ENCODE results near the gene ZNF628. TPM values are rescaled to one million over a fixed set of nuclear protein-coding genes. Genes with fewer than 3 reads are reported as not detected.

The ZNF628 gene
- total and polyA plus RNA-seq, 3 experiments from 2014 or later, result 0.36 to 8.7 (median 8.3) TPM

DNA sequence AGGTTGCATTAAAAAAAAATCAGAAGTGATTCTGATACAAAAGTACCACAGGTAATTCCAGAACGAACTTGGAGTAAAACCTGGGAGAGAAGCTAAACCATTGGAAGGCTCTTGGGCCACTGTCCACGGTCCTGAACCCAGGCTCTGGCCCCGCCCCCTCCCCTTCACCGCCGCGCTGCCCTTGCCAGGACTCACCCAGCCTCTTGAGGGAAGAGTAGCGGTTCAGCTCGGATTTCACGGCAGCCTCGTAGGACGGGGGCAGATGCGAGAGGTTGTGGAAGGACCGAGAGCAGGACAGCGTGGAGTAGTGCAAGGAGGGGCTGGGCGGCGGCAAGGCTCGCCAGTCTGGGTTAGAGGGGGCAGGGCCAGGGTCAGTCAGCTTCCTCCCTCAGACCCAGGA lies 39.0 kb upstream of the ZNF628 start:
- Mint-ChIP-seq H3K4me1 (peaks cover 13 to 19% (median 14%) of the 10 kb centered on the region in 3 donors), H3K4me3 (no peak overlapping the region), H3K9me3 (peaks cover 0 to 3% (median 3%) of the 10 kb centered on the region in 5 donors), H3K27me3 (peaks cover 43 to 51% of the 10 kb centered on the region in 2 donors), H3K36me3 (peaks cover 0 to 5% (median 1%) of the 10 kb centered on the region in 3 donors), H3K27ac (no peak overlapping the region)
- Histone ChIP-seq H3K4me3 (ENCODE audit: low read length) (no peak overlapping the region), H3K27ac (ENCODE audit: low read depth, low read length) (no peak overlapping the region), H3K27me3 (ENCODE audit: insufficient read depth, low read length, poor library complexity, severe bottlenecking) (peaks cover 44% of the 10 kb centered on the region), H3K4me1 (ENCODE audit: insufficient read depth, low read length) (peaks cover 15% of the 10 kb centered on the region), H3K36me3 (ENCODE audit: insufficient read depth, low read length) (no peaks in the 10 kb centered on the region), H3K9me3 (ENCODE audit: low read length) (no peaks in the 10 kb centered on the region)
- no peak for DNase-seq
- ChIA-PET CTCF (interaction anchor here (1.0 to 1.1 kb wide), 2 partner anchors 31 to 66 kb away, joined by 3 to 4 read pairs; no protein-coding TSS in a partner anchor), POLR2A (no interaction called here)

DNA sequence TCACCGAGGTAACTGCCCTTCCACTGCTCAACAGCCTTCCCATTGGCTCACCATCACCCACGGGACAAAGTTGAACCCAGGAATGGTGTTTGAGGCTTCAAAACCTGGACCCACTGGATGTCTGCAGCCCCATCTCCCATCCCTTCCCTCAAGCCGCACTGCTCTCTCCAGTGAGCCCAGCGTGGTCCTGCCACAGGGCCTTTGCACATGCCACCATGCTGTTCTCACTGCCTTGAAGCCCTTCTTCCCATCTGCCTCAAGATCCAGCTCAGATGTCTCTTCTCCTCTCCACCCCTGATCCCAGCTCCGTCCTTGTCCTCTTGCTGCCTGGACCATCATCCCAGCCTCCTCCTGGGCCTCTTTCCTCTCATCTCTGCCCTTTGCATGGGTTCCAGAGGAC lies 37.4 kb upstream of the ZNF628 start:
- H3K36me3 Mint-ChIP-seq, result peaks cover 0 to 5% (median 1%) of the 10 kb centered on the region in 3 donors
- H3K4me1 Mint-ChIP-seq, result peaks cover 13 to 31% (median 22%) of the 10 kb centered on the region in 3 donors
- H3K4me3 Mint-ChIP-seq, result no peak overlapping the region
- peaks cover 48 to 58% of the 10 kb centered on the region in 2 donors for H3K27me3 Mint-ChIP-seq
- ChIA-PET CTCF (no interaction called here), POLR2A (no interaction called here)
- peaks cover 0 to 3% (median 3%) of the 10 kb centered on the region in 5 donors for H3K9me3 Mint-ChIP-seq
- Histone ChIP-seq H3K9me3 (ENCODE audit: low read length) (no peaks in the 10 kb centered on the region), H3K4me3 (ENCODE audit: low read length) (no peak overlapping the region), H3K27ac (ENCODE audit: low read depth, low read length) (no peak overlapping the region), H3K36me3 (ENCODE audit: insufficient read depth, low read length) (no peaks in the 10 kb centered on the region), H3K27me3 (ENCODE audit: insufficient read depth, low read length, poor library complexity, severe bottlenecking) (peaks cover 46% of the 10 kb centered on the region), H3K4me1 (ENCODE audit: insufficient read depth, low read length) (peaks cover 15% of the 10 kb centered on the region)
- no peak overlapping the region for H3K27ac Mint-ChIP-seq
- DNase-seq, result no peak

DNA sequence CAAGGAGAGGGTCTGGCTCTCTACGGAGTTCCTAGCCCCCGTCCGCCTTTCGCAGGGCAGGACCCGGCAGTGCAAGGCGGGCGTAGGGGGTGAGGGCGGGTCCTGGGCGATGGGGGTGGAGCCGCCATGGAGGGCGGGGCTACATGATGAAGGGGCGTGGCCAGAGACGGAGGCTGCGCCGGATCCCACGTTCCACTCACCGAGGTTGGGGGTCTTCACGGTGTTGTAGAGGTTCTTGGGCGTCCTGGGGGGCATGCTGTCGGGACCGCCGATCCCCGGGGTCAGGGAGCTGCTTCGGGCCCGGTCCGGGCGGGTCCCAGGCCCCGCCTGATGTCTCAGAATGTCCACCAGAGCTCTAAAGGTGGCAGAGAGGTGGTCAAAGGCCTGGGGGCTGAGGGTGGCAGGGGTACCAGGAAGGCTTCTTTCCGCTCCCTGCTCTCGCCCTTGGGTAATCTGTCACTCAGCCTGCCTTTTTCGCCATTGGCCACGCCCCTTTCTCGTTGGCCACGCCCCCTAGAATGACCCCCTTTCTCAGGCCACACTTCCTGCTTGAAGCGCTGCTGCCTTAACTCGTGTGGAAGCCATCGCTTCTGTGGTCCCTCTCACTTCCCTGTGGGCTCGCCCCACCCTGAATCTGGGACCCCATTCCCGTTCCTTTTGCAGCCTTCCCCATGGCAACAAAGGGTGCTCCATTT lies 35.9 kb upstream of the ZNF628 start:
- Histone ChIP-seq H3K4me3 (ENCODE audit: low read length) (no peak overlapping the region), H3K4me1 (ENCODE audit: insufficient read depth, low read length) (peaks cover 15% of the 10 kb centered on the region), H3K9me3 (ENCODE audit: low read length) (no peaks in the 10 kb centered on the region), H3K36me3 (ENCODE audit: insufficient read depth, low read length) (no peaks in the 10 kb centered on the region), H3K27me3 (ENCODE audit: insufficient read depth, low read length, poor library complexity, severe bottlenecking) (peaks cover 47% of the 10 kb centered on the region), H3K27ac (ENCODE audit: low read depth, low read length) (peak overlapping the region; percentile 51)
- H3K9me3 Mint-ChIP-seq, result peaks cover 0 to 3% (median 3%) of the 10 kb centered on the region in 5 donors
- POLR2A ChIA-PET, result no interaction called here
- H3K4me1 Mint-ChIP-seq, result peaks cover 13 to 31% (median 22%) of the 10 kb centered on the region in 3 donors
- peak overlapping the region in 1 of 8 donors; percentile 31 for H3K27ac Mint-ChIP-seq
- peak overlapping the region in 3 of 7 donors; percentile 41 to 62 (median 46) for H3K4me3 Mint-ChIP-seq
- CTCF ChIA-PET, result no interaction called here
- peaks cover 63 to 70% of the 10 kb centered on the region in 2 donors for H3K27me3 Mint-ChIP-seq
- H3K36me3 Mint-ChIP-seq, result peaks cover 0 to 5% (median 1%) of the 10 kb centered on the region in 3 donors
- no peak for DNase-seq

DNA sequence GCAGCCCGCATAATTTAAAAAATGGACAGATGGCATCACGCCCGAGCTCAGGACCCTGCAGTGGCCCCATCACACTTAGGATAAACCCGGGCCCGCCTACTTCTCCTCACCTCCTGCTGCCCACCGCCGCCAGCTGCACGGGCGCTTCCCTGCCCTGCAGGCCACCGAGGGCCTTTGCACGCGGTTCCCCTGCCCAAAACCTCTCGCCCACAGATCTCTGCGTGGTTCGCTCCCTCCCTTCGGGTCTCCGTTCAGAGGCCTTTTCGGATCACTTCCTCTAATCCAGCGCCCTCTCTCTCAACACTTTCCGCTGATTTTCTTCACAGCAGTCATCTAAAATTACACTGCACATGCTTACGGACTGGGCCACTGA lies 35.1 kb upstream of the ZNF628 start:
- no peaks in the 10 kb centered on the region for H3K36me3 ChIP-seq (ENCODE audit: insufficient read depth, low read length)
- H3K4me1 Mint-ChIP-seq, result peaks cover 13 to 31% (median 22%) of the 10 kb centered on the region in 3 donors
- no peak overlapping the region for H3K4me3 ChIP-seq (ENCODE audit: low read length)
- H3K27ac Mint-ChIP-seq, result peak overlapping the region in 1 of 8 donors; percentile 31
- H3K9me3 Mint-ChIP-seq, result peaks cover 0 to 3% (median 3%) of the 10 kb centered on the region in 5 donors
- H3K4me1 ChIP-seq (ENCODE audit: insufficient read depth, low read length), result peaks cover 15% of the 10 kb centered on the region
- H3K27me3 ChIP-seq (ENCODE audit: insufficient read depth, low read length, poor library complexity, severe bottlenecking), result peaks cover 47% of the 10 kb centered on the region
- H3K27ac ChIP-seq (ENCODE audit: low read depth, low read length), result no peak overlapping the region
- H3K36me3 Mint-ChIP-seq, result peaks cover 0 to 5% (median 1%) of the 10 kb centered on the region in 3 donors
- H3K27me3 Mint-ChIP-seq, result peaks cover 67 to 76% of the 10 kb centered on the region in 2 donors
- ChIA-PET CTCF (interaction anchor here (1.2 kb wide), 1 partner anchor 26 kb away, joined by 3 read pairs; no protein-coding TSS in a partner anchor), POLR2A (no interaction called here)
- no peaks in the 10 kb centered on the region for H3K9me3 ChIP-seq (ENCODE audit: low read length)
- H3K4me3 Mint-ChIP-seq, result peak overlapping the region in 6 of 7 donors; percentile 3 to 46 (median 30)
- no peak for DNase-seq

DNA sequence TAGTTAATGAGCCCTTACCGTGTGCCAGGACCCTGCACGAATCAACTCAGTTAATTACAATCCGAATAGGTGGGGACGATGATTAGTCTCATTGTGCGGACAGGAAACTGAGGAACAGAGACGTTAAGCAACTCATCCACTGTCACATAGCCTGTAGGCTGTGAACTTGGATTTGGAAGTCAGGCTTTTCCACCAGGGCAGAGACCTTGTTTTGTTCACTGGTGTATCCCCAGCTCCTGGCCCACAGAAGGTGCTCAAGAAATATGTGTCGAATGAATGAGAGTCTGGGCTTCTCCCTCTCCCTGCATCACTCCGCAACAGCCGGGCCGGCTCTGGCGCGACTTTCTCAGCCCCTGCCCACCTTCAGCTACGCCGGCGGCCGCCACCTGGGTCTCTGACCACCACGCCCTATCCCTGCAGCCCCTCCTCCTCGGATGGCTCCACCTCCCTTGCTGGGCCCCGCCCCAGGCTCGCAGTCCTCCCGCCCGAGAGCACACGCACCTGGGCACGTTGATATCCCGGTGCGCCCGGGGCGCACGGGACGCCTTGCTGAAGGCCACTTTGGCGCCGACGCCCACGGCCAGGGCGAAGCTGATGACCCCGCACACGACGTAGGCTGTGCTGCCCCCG lies 34.6 kb upstream of the ZNF628 start:
- H3K4me3 ChIP-seq (ENCODE audit: low read length), result no peak overlapping the region
- ChIA-PET POLR2A (no interaction called here), CTCF (interaction anchor here (1.2 kb wide), 1 partner anchor 26 kb away, joined by 3 read pairs; no protein-coding TSS in a partner anchor)
- peak overlapping the region in 2 of 8 donors; percentile 0 to 50 for H3K27ac Mint-ChIP-seq
- peak overlapping the region in 5 of 7 donors; percentile 9 to 77 (median 41) for H3K4me3 Mint-ChIP-seq
- H3K27me3 Mint-ChIP-seq, result peaks cover 63 to 72% of the 10 kb centered on the region in 2 donors
- no peak overlapping the region for H3K27ac ChIP-seq (ENCODE audit: low read depth, low read length)
- no peaks in the 10 kb centered on the region for H3K9me3 ChIP-seq (ENCODE audit: low read length)
- peaks cover 47% of the 10 kb centered on the region for H3K27me3 ChIP-seq (ENCODE audit: insufficient read depth, low read length, poor library complexity, severe bottlenecking)
- peaks cover 15% of the 10 kb centered on the region for H3K4me1 ChIP-seq (ENCODE audit: insufficient read depth, low read length)
- peaks cover 13 to 29% (median 22%) of the 10 kb centered on the region in 3 donors for H3K4me1 Mint-ChIP-seq
- H3K36me3 Mint-ChIP-seq, result peaks cover 0 to 5% (median 1%) of the 10 kb centered on the region in 3 donors
- DNase-seq, result no peak
- H3K36me3 ChIP-seq (ENCODE audit: insufficient read depth, low read length), result no peaks in the 10 kb centered on the region
- H3K9me3 Mint-ChIP-seq, result peaks cover 0 to 3% (median 3%) of the 10 kb centered on the region in 5 donors

DNA sequence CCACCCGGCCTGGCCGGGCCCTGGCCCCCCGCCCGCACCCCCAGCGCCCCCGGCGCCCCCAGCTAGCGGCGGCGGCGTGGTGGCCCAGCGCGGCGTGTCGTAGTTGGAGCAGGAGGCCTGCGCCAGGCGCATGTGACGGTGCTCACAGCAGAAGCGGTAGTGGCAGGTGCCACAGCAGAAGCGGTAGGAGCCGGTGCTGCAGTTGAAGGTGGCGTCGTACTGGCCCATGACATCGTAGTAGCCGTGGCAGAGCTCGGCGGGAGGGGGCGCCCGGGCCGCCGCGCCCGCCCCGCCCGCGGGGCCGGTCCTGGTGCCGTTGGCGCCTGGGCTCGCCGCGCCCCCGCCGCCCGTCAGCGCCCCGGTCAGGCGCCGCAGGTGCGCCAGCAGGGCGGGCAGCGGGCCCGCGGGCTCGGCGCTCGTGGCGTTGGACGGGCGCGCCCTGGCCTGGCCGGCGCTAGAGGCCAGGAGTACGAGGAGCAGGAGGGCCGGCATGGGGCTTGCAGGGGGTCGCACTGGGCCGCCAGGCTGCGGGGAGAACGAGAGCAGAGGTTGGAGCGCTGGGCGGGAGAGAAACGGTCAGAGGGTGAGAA lies 34.0 kb upstream of the ZNF628 start:
- Histone ChIP-seq H3K4me1 (ENCODE audit: insufficient read depth, low read length) (peaks cover 15% of the 10 kb centered on the region), H3K4me3 (ENCODE audit: low read length) (no peak overlapping the region), H3K36me3 (ENCODE audit: insufficient read depth, low read length) (no peaks in the 10 kb centered on the region), H3K9me3 (ENCODE audit: low read length) (no peaks in the 10 kb centered on the region), H3K27me3 (ENCODE audit: insufficient read depth, low read length, poor library complexity, severe bottlenecking) (peaks cover 51% of the 10 kb centered on the region), H3K27ac (ENCODE audit: low read depth, low read length) (no peak overlapping the region)
- DNase-seq, result no peak
- peaks cover 0 to 3% (median 3%) of the 10 kb centered on the region in 5 donors for H3K9me3 Mint-ChIP-seq
- peak overlapping the region in 1 of 7 donors; percentile 41 for H3K4me3 Mint-ChIP-seq
- ChIA-PET POLR2A (no interaction called here), CTCF (interaction anchor here (1.2 kb wide), 1 partner anchor 25 kb away, joined by 3 read pairs; no protein-coding TSS in a partner anchor)
- H3K27me3 Mint-ChIP-seq, result peaks cover 56 to 65% of the 10 kb centered on the region in 2 donors
- H3K36me3 Mint-ChIP-seq, result peaks cover 0 to 5% (median 1%) of the 10 kb centered on the region in 3 donors
- peaks cover 13 to 24% (median 22%) of the 10 kb centered on the region in 3 donors for H3K4me1 Mint-ChIP-seq
- no peak overlapping the region for H3K27ac Mint-ChIP-seq

DNA sequence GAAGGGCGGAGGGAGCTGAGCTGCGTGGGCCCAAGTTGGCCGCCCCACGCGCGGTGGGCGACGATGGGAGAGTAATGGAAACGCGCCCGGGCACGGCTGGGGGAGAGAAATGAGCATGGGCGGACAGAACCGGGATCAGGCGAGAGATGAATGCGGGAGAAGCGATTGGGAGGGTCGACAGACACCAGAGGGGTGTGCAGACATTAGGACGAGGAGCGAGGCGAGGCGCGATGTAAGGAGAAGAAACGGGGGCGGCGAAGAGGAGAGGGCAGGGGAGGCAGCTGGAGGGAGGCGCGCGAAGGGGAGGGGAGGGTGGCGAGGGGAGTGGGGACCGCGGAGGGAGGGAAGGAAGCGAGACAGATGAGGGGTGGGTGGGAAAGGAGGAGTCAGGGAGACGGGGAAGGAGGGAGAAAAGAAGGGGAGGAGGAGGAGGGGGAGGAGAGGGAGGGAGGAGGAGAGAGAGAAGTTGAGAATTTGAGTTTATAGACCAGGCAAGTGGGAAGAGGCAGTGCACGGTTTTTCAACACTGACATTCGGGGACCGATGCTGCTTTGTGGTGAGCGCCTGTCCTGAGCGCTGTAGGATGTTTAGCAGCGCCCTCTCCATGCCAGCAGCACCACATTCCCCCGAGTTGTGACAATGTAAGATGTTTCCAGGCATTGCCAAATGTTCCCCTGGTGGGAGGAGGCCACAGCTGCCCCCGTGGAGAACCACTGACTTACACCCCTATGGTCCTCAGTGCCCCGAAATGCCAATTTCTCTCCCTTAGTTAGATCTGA lies 33.2 kb upstream of the ZNF628 start, which contains the start of gene SHISA7:
Gene SHISA7 (minus strand): TSS at position 256 of the 779 bp plus-strand sequence. CDS start 437 bp downstream, outside the sequence.
- H3K4me3 Mint-ChIP-seq, result peak within 1 kb of the TSS in 4 of 7 donors; percentile 9 to 78 (median 47)
- H3K4me3 ChIP-seq (ENCODE audit: low read length), result no peak within 1 kb of the TSS

More for the DNA sequence above, 33.2 kb upstream of the ZNF628 start, which contains the start of gene SHISA7:
- Histone ChIP-seq H3K27me3 (ENCODE audit: insufficient read depth, low read length, poor library complexity, severe bottlenecking) (peaks cover 51% of the 10 kb centered on the region), H3K4me1 (ENCODE audit: insufficient read depth, low read length) (peaks cover 15% of the 10 kb centered on the region), H3K27ac (ENCODE audit: low read depth, low read length) (no peak within 1 kb of the TSS), H3K36me3 (ENCODE audit: insufficient read depth, low read length) (no peaks in the 10 kb centered on the region), H3K9me3 (ENCODE audit: low read length) (no peaks in the 10 kb centered on the region)
- ChIA-PET POLR2A (no interaction called here), CTCF (no interaction called here)
- Mint-ChIP-seq H3K36me3 (peaks cover 0 to 5% (median 1%) of the 10 kb centered on the region in 3 donors), H3K27ac (no peak within 1 kb of the TSS), H3K4me1 (peaks cover 13 to 24% (median 22%) of the 10 kb centered on the region in 3 donors), H3K27me3 (peaks cover 56 to 62% of the 10 kb centered on the region in 2 donors), H3K9me3 (peaks cover 0 to 3% (median 2%) of the 10 kb centered on the region in 5 donors)
- DNase-seq, result no peak

Measured in CD8-positive, alpha-beta memory T cell (primary cell).